GM20431 (cell line): ENCODE data around the gene CFAP43.
"Not testable (repeated sequence)": the region's sequence is repeated elsewhere in the genome, so short reads cannot be mapped to it uniquely, and the experiment has no call there.

Source experiments
- in situ Hi-C: fragments of 300-500 bp; cut with MseI, MboI; formaldehyde crosslinking; loops from one replicate; pipeline ENCODE4 v1.15.0; 2020; ENCODE audit warnings: low sequenced_read_pairs; ENCODE audit not compliant: unreplicated experiment

Gene CFAP43

DNA sequence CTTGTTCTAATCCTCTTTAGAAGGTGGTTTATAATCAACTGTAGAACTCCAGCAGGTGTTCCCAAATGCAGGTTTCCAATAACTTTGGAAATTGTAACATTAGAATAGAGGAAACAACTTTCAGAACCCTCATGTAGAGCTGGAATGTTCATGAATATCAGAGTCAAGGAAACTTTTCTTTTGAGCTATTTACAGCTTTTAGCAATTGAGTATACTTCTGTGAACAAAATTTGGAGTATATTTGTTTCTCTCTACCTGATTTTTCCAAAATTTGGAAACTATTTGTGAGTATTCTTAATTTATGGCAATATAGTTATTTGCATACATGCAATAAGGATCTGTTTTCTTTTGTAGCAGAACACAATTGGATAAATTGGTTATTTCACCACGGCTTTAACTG, 2.8 kb upstream of the CFAP43 start:
- in situ Hi-C loops, result no loop called here

DNA sequence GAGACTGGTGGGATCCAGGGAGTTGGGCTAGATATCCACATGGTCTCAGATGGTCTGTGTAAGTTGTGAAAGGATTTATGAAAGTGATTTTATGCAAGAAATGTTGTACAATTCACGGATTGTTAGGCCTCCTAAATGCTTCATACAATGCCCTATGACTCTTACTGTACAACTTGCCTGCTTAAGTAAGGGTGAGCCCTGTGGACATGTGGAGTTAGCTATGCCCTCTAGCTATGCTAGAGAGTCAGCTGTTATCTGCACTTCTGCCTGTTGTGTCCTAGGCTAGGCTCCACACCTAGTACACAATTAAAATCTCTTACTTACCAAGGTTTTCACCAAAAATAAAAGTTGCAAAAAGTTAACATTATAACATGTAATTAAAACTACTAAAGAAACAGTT, 1.7 kb upstream of the CFAP43 start:
- in situ Hi-C loops, result no loop called here

DNA sequence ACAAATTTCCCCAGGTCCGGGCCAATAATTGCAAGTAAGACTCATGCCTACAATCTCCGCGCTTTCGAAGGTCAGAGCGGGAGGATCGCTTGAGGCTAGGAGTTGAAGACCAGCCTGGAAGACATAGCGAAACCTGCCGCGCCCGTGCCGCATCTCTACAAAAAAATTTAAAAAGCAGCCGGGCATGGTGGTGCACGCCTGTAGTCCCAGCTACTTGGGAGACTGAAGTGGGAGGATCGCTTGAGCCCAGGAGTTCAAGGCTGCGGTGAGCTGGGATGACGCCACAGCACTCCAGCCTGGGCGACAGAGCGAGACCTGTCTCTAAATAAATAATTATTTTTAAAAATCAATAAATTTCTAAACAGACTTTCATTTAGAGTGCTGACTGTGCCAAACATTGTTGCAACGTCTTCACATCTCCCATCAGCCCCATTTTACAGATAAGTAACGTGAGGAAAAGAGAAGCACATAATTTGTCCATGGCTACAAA, 494 bp upstream of the CFAP43 start:
- in situ Hi-C loops, result no loop called here

DNA sequence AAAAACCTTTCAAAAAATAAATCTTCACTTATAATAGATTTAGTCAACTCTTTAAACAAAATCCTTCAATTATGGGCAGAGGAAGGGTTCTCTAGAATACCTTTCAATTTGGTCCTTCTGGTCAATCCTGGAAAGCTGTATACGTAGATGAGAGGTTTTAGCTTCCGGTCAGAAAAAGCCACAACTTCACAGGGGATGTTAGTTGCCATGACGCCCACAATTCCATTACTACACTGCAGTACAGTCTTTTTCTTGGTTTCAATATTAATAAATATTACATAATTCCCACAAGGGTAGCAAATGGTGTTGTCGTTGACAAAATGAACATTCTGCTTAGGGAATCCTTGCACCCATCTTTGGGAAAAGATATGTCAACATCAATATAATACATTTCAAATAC, 1.7 kb downstream of the CFAP43 start:
- in situ Hi-C loops, result no loop called here

DNA sequence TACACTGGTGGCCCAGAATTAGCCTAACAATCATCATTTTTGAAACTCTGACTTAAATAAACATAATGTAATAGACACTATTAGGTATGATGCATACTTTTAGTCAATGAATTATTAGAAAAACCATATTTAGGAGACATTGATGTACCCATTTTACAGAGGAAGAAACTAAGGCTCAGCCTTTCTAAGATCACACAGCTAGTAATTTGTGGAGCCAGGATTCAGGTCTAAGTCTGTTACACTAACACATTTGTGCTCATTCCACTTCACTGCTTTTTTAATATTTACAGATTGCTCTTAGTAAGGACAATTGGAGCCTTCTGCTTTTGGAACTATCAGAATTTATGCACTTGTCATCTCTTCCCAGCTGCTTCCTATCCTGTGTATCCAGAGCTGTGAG, 8.9 kb downstream of the CFAP43 start:
- in situ Hi-C loops, result loop anchor here (25.0 kb wide), 1 partner anchor 336 kb away; no protein-coding TSS in a partner anchor

DNA sequence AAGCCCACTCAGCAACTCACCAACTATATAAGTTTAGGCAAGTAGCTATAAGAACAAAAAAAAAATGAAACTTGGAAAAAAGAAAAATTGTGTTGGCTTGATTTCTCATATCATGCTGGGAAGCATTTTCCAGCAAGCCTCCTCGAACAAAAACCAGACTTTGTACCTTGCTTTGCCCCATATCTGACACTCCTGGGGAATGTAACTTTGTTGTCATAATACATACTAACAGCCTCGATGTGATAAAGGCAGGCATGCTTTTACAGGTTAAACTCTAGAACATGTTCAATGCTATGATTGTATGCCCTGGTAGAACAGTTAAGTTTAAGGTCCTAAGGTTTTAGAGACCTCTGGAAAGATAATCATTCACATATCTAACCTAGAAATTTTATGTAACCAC, 11.6 kb downstream of the CFAP43 start:
- in situ Hi-C loops, result loop anchor here (25.0 kb wide), 1 partner anchor 333 kb away; no protein-coding TSS in a partner anchor

DNA sequence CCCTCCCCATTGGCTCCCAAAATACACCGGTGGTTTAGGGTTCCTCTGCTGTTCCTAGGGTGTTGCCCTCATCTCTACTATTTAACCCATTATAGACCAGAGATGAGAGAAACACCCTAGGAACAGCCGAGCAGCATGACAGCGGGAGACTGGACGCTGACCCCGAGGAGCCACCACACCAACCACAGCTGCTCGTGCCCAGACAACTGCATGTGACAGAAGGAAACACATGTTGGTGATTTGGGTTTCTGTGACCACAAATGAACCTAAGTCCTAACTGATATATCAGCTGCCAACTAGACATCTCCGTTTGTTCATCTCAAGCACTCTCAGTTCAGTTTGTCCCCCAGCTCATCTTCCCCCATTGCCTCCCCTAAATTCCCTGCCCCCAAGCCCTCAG, 13.4 kb downstream of the CFAP43 start:
- in situ Hi-C loops, result loop anchor here (25.0 kb wide), 1 partner anchor 331 kb away; no protein-coding TSS in a partner anchor

DNA sequence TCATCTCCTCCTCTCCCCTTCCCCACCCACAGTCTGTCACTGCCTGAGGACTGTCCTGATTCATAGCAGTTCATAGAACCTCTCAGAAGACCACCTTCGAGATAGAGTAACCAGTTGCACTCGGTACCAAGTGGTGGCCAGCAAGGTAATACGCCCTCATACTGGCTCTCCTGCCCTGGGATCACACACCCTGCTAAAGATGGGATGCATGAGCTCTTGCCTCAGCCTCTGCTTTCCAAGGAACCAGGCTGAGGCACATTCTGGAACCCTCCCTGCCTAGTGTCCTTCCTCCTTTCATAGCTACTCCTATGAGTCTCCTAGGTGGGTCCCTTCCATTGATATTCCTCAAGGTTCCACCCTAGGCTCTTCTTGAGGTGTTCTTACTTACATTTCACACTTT, 15.5 kb downstream of the CFAP43 start:
- in situ Hi-C loops, result loop anchor here (25.0 kb wide), 1 partner anchor 329 kb away; no protein-coding TSS in a partner anchor

DNA sequence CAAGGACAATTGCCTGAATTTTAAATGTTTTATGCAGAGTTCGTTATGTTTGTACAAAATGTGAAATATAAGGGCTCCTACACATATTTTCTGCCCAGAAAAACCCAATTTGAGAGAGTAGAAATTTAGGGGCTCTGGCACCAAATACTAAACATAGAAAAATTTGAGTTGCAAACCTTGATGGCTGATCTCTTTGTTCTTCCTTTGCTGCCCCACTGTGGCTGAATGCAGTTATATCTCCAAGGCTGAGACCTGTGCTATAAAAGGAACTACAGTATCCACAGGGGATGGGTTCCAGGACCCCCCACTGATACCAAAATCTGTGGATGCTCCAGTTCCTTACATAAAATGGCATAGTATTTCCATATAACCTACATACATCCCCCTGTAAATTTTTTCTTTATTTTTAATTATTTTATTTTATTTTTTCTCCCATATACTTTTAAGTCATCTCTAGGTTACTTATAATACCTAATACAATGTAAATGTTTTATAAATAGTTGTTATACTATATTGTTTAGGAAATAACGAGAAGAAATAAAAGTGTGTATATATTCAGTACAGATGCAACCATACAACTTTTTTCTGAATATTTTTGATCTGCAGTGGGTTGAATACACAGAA, 22.5 kb downstream of the CFAP43 start:
- in situ Hi-C loops, result loop anchor here (25.0 kb wide), 1 partner anchor 322 kb away; no protein-coding TSS in a partner anchor

DNA sequence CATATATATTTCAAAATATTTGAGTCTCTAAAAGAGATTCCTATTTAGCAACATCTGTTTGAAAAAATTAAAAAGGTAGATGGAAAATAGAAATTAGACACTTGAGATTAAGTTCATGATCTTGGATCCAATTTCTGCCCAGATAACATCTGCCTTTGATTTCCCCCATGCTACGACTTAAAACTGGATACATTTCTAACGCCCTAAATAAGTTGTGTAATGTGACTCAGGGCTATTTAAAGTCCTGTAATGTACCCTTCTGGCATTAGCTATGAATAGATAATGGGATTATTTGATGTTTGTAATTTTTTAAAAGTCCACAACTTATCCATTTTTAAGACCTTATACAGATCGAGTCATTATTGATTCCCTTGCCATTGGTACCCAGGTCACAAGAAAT, 23.4 kb downstream of the CFAP43 start:
- in situ Hi-C loops, result loop anchor here (25.0 kb wide), 1 partner anchor 321 kb away; no protein-coding TSS in a partner anchor

DNA sequence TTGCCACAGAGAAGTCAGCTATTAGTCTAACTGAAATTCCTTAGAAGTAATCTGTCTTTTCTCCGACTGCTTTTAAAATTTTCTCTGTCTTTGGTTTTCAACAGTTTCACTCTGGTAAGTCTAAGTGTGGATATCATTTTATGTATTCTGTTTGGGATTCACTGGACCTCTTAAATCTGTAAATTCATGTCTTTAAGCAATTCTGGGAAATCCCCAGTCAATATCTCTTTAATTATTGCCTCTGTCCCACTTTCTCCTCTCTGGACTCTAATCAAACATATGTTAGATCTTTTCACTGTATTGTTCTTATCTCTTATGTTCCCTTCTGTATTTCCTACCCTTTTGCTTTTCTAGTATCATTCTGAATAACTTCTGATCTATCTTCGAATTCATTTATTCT, 29.9 kb downstream of the CFAP43 start:
- in situ Hi-C loops, result loop anchor here (25.0 kb wide), 1 partner anchor 315 kb away; no protein-coding TSS in a partner anchor

DNA sequence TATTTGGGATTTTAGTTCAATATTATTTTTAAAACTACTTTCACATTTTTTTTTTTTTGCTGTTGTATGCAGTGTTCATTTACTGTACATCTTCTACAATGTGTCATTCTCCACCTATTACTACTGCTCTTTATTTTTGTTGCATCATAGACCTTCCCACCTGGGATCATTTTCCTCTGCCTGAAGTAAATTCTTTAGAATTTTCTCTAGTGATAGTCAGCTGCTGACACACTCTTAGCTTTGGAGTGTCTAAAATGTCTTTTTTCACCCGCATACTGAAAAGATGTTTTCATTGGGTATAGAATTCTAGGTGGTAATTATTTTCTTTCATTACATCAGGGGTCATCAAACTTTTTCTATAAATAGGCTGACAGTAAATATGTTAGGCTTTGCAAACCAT, 30.5 kb downstream of the CFAP43 start:
- in situ Hi-C loops, result loop anchor here (25.0 kb wide), 1 partner anchor 314 kb away; no protein-coding TSS in a partner anchor

DNA sequence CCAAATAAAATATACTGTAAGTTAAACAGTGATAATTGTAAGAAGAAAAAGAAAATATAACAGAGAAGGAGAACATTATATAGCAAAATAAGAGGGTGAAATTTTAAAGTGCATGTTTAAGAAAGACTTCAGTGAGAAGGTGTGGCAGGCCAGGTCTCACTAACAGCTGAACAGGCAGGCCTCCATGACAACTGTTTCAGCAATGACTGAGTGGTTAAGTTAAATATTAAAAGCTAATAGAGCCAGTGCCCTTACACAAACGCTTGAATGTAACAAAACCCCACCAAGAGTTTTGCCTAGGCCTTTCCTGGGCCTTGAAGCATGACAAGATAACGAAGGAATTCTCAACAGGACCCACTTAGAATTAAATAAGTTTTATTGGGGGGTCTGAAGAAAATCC, 32.6 kb downstream of the CFAP43 start:
- in situ Hi-C loops, result no loop called here

DNA sequence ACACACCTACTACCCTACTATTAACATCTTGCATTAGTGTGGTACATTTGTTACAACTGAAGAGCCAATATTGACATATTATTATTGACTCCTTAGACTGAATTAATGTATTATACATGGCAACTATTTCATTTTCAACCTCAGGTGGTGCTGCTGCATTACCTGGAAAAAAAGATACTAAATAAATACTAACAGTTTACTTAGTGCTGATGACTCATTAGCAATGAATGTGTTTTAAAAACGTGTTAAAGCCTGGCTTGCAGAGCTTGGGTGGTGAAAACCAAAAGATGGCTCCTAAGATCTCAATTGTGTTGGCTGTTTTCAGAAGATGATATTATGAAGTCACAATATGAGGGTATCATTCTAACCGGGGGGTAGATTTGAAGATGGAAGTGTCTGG, 34.8 kb downstream of the CFAP43 start:
- in situ Hi-C loops, result no loop called here

DNA sequence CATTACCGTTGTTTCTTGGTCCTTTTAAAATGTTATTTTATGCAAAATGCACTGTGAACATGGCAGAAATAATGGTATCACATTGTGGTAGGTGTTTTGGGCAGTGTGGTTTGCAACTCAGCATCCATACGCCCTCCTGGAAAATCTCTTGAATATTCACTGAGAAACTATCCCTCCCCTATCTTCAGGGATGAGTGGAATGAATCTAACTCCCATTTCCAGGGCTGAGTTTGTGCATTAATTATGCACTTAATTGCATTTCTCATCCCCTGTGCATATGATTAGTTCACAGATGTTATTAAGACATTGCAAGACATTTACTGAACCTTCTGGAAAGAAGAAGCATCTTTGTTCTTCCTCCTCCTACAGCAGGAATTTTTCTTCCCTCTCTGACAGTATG, 36.5 kb downstream of the CFAP43 start:
- in situ Hi-C loops, result no loop called here

DNA sequence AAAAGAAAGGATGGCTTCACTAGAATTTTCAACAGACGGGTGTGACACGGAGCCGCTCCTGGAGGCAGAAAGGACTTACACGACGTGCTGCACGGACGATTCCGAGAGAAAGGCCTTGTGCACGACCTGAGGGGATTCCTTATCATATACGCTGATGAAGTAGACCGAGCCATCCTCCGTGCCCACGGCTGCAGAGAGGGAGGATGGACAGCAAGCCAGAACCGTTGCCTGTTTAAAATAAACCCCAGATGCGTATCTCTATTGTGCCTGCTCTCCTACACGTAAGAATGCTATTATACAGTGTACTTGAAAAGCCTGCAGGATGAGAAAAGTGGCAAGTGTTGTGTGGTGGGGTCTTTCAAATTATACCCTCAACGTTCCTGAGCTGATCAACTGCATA, 38.4 kb downstream of the CFAP43 start:
- in situ Hi-C loops, result no loop called here

DNA sequence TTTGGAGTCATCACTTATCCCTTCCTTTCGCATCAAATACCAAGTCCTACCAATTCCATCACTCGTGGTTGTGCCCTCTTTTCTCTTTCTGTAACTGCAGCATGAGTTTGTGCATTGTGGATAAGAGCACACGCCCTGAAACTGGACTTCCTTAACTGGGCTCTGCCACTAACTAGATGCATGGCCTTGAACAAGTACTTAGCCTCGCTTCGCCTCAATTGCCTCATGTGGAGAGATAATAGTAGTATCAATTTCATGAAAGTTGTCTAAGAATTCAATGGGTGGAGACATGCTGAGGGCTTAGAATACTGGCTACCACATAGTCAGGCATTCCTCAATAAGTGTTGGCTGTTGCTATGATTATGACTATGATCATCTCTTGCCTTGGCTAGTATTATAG, 41.5 kb downstream of the CFAP43 start:
- in situ Hi-C loops, result no loop called here

DNA sequence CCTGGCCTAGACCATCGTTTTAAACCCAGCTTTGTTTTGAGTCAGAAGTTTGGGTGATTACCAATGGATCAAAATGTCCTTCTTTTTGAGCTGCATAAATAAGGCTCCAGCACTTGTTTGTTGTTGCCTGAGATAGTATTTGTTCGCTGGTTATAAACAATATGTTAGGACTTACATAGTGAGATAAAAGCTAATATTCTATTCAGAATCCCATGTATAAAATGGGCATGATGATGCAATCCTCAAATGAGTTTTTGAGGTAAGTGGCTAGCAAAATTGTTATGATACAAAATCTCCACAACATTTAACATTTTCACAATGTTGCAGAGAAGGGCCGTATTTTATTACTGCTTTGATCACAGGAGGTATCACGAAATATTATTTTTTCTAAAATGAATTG, 48.5 kb downstream of the CFAP43 start:
- in situ Hi-C loops, result no loop called here

DNA sequence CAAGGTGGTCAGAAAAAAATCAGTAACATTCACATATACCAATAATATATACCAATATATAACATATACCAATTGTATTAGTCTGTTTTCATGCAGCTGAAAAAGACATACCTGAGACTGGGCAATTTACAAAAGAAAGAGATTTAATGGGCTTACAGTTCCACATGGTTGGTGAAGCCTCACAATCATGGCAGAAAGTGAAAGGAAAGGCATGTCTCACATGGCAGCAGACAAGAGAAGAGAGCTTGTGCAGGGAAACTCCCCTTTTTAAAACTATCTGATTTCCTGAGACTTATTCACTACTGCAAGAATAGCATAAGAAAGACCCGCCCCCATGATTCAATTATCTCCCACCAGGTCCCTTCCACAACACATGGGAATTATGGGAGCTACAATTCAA, 58.0 kb downstream of the CFAP43 start:
- in situ Hi-C loops, result not testable (repeated sequence)

DNA sequence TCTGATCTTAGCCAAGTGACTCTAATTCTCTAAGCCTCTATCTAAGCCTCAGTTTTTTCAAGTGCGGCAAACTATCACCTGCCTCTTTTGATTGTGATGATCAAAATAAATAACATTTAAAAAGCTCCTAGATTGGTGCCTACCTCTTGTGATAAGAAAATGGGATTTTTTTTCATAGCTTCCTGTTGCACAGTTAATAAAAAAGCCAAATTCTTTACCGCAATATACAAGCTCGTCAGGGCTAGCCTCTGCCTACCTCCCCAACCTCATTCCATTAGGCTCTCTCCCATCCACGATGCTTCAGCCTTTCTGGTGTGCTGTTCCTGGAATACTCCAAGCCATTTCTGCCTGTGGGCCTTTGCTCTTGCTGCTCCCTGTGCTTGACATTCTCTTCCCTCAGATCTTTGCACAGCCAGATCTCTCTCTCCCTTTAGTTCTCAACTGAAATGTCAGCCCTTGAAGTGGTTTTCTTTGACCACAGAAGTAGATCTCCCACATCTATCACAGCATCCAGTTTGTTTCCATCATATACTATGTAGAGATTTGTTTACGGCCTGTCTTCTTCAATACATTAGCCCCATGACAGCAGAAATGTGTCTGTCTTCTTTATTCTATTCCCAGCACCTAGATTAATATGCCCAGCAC, 61.4 kb downstream of the CFAP43 start:
- in situ Hi-C loops, result no loop called here

DNA sequence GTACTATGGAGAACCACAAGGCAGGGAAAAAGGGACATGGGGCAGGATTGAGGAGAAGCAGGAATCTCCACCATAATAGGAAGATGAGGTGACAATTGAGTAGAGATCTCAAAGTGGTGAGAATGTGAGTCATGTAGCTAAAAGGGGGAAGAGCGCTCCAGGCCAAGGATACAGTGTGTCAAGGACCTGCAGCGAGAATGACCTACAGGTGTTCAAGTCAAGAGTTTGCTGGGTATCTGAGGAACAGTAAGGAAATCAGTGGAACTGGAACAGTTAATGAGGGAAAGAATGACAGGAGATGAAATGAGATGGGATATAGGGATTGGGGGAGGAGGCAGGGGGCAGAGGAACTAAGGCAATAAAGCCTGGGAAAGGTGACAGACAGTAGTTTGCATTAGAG, 76.6 kb downstream of the CFAP43 start:
- in situ Hi-C loops, result no loop called here
